WTC11 (cell line): ENCODE measurements around the gene NAPB. TPM values are rescaled to one million over a fixed set of nuclear protein-coding genes. Genes with fewer than 3 reads are reported as not detected.

Experiments used
- ATAC-seq: fragments of 200-7000 bp; cut with Tn5 transposase; 2 replicates; pipeline ENCODE4 v1.10.0; 2021; ENCODE audit warnings: mild to moderate bottlenecking, moderate library complexity
- CTCF ChIA-PET: fragments of 300-600 bp; sonication (Branson Sonifier 250); formaldehyde crosslinking; loops from one replicate; lab custom pipeline; 2021; ENCODE audit warnings: antibody characterized with exemption; lab: Charles Lee
- POLR2A ChIA-PET: fragments of 350-600 bp; sonication (Branson Sonifier 250); formaldehyde crosslinking; loops from one replicate; lab custom pipeline; 2021; ENCODE audit warnings: antibody characterized with exemption; lab: Charles Lee
- DNase-seq: peaks from one replicate; pipeline ENCODE4 v3.0.0; 2021; ENCODE audit warnings: low spot score
- H3K27ac Mint-ChIP-seq: 2 replicates; pipeline ENCODE4 v1.8.0; 2021; ENCODE audit warnings: mixed read lengths
- H3K27me3 Mint-ChIP-seq: 2 replicates; pipeline ENCODE4 v1.8.0; 2021; ENCODE audit warnings: low read depth, mild to moderate bottlenecking, moderate library complexity, mixed read lengths
- H3K36me3 Mint-ChIP-seq: 2 replicates; pipeline ENCODE4 v1.8.0; 2021; ENCODE audit warnings: mixed read lengths
- H3K4me1 Mint-ChIP-seq: 2 replicates; pipeline ENCODE4 v1.8.0; 2022; ENCODE audit warnings: mixed read lengths
- H3K4me3 Mint-ChIP-seq: 2 replicates; pipeline ENCODE4 v1.8.0; 2021; ENCODE audit warnings: mild to moderate bottlenecking, moderate library complexity, mixed read lengths
- H3K9me3 Mint-ChIP-seq: 2 replicates; pipeline ENCODE4 v1.8.0; 2021; ENCODE audit warnings: mixed read lengths
- AFF4 ChIP-seq: sonication (generic); formaldehyde crosslinking; IDR thresholded peaks from 2 replicates; pipeline ENCODE4 v1.8.1; 2023; ENCODE audit warnings: mild to moderate bottlenecking, missing genetic modification reagents, borderline replicate concordance
- CTCF ChIP-seq: fragments of 200-600 bp; IDR thresholded peaks from 2 replicates; pipeline ENCODE4 v1.8.0; 2022; ENCODE audit warnings: antibody characterized with exemption
- FOXP1 ChIP-seq: sonication (generic); formaldehyde crosslinking; IDR thresholded peaks from 2 replicates; pipeline ENCODE4 v1.8.0; 2022; ENCODE audit warnings: missing genetic modification reagents, mild to moderate bottlenecking, moderate library complexity, borderline replicate concordance
- IRF1 ChIP-seq: sonication (generic); formaldehyde crosslinking; IDR thresholded peaks from 2 replicates; pipeline ENCODE4 v1.8.0; 2023; ENCODE audit warnings: missing genetic modification reagents
- PREB ChIP-seq: sonication (generic); formaldehyde crosslinking; IDR thresholded peaks from 2 replicates; pipeline ENCODE4 v1.8.1; 2022; ENCODE audit warnings: mild to moderate bottlenecking, missing genetic modification reagents, moderate library complexity, borderline replicate concordance
- SMAD4 ChIP-seq: sonication (generic); formaldehyde crosslinking; IDR thresholded peaks from 2 replicates; pipeline ENCODE4 v1.8.0; 2022; ENCODE audit warnings: mild to moderate bottlenecking, missing genetic modification reagents
- USF2 ChIP-seq: sonication (generic); formaldehyde crosslinking; IDR thresholded peaks from 2 replicates; pipeline ENCODE4 v1.8.1; 2023; ENCODE audit warnings: mild to moderate bottlenecking, missing genetic modification reagents, moderate library complexity
- ZBTB43 ChIP-seq: sonication (generic); formaldehyde crosslinking; IDR thresholded peaks from 2 replicates; pipeline ENCODE4 v1.8.1; 2023; ENCODE audit warnings: mild to moderate bottlenecking, missing genetic modification reagents
- ZNF396 ChIP-seq: fragments of 250-450 bp; sonication (Bioruptor Pico); IDR thresholded peaks from 2 replicates; pipeline ENCODE4 v1.8.0; 2021; ENCODE audit warnings: mild to moderate bottlenecking, moderate library complexity, borderline replicate concordance
- ZNF423 ChIP-seq: fragments of 250-450 bp; sonication (Bioruptor Pico); IDR thresholded peaks from 2 replicates; pipeline ENCODE4 v2.1.2; 2022; ENCODE audit warnings: mild to moderate bottlenecking, moderate library complexity
- ZNF425 ChIP-seq: fragments of 250-450 bp; sonication (Bioruptor Pico); conservative IDR thresholded peaks from 2 replicates; pipeline ENCODE4 v1.9.0; 2021; ENCODE audit warnings: mild to moderate bottlenecking
- total RNA-seq: library from RNA; stranded (reverse); gene quantifications from 3 replicates; pipeline ENCODE4 v1.2.3, GENCODE V29; 2021

Gene NAPB
- total RNA-seq, 1 experiment from 2014 or later: 12.9 TPM

GRCh38 chr20:23425129-23425528 is 3.8 kb upstream of the NAPB start (continued):
- TF ChIP-seq ZNF425 (CRISPR knock-in tag): no peak
- no peak for TF ChIP-seq CTCF
- no peak for TF ChIP-seq USF2 (CRISPR knock-in tag)
- TF ChIP-seq PREB (CRISPR knock-in tag): no peak
- no peak for TF ChIP-seq IRF1
- TF ChIP-seq ZBTB43 (CRISPR knock-in tag): no peak
- no peak for TF ChIP-seq ZNF396 (CRISPR knock-in tag)
- no peak for TF ChIP-seq SMAD4 (CRISPR knock-in tag)
- TF ChIP-seq AFF4 (CRISPR knock-in tag): no peak

GRCh38 chr20:23419995-23420901 is 1.0 kb downstream of the NAPB start:
- POLR2A ChIA-PET: interaction anchor here (1.2 kb wide), 1 partner anchor 22 kb away, joined by 3 read pairs; no protein-coding TSS in a partner anchor
- peaks cover 13% of the 10 kb centered on the region for H3K36me3 Mint-ChIP-seq
- no peak for ATAC-seq
- peak overlapping the region; percentile 77 for H3K4me3 Mint-ChIP-seq
- H3K27ac Mint-ChIP-seq: peak overlapping the region; percentile 63
- peaks cover 6% of the 10 kb centered on the region; the same call in 1 of the 2 replicates for H3K27me3 Mint-ChIP-seq
- no peak for DNase-seq
- peaks cover 26% of the 10 kb centered on the region for H3K4me1 Mint-ChIP-seq
- TF ChIP-seq ZNF423 (peak; percentile 84), FOXP1 (CRISPR knock-in tag) (no peak)
- CTCF ChIA-PET: interaction anchor here (0.5 to 2.7 kb wide), 5 partner anchors 21 to 356 kb away, joined by 3 to 12 read pairs (median 5); no protein-coding TSS in a partner anchor
- peaks cover 11% of the 10 kb centered on the region for H3K9me3 Mint-ChIP-seq
